ENCODE measurements around the gene PREX1.

PREX1 gene

DNA sequence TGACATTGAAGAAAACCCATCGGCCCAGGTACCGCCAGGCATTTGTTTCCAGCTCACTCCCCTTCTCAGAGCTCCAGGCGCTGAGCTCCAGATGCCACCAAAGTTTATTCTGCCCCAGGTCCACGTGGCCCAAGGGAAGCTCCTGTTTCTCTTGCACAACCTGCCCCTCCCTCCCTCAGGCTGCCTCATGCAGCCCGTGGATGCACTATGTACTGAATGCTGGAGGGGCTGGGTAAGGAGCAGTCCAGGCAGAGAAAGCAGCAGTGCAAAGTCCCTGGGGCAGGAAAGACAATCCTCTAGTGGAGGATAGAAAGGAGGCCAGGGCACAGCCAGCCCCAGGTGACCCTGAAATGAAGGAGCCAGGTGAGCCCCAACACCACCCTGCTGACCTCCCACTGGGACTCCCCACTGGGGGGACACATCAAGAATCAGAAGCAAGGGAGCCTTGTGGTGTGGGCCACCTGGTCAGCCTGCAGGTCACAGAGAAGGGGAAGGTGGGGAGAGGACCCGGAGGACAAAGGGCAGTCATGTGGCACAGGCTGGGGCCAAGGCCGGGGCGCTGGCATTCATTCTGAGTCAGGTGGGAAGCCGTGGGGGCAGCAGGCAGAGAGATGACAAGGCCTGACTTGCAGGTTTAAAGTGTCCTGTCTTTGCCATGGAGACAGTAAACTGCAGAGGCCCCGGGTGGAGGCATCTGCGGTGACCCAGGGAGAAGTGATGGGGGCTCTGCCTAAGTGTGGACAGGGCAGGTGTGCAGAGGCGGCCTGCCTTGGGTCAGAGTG lies 230.1 kb downstream of the PREX1 start:
- no peak for DNase-seq

- no peak for DNase-seq
Measured at GRCh38 chr20:48596334-48596898, 231.4 kb downstream of the PREX1 start.

DNA sequence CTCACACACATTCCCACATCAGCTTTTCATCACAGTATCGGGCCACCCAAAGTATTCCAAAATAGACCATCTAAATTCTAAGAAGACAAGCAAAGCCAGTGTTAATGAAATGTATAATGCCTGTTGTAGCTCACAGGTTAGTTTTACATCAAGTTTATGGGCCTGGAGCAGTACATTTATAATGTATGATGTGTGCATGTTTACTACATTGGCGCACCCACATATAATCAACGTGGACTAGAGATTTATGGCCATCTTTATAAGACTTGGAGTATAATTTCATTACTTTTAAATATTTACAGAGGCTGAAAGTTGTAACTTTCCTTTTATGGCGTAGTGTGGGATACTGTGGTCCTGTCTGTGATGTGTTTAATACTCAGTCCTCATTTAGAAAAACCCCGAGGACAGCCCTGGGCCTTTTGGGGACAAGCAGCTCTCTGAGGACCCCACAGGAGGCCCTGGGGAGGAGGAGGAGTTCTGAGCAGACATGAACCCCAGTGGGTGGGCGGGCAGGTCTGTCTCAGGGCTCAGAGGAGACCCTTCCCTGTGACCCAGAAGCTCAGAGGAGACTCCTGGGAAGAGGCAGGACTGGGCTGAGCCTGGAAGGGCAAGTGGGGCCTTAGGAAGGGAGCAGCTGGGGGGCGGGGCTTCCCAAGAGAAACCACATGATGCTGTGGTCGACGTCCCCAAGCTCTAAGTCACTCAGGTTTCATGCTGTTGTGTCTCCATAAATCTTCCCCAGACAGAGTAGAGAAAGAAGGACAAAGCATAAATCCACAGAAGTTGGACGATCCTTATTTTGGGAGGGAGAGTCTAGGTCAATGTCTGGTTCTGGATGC lies 232.1 kb downstream of the PREX1 start:
- DNase-seq = no peak

GRCh38 chr20:48594533-48594932 lies 233.3 kb downstream of the PREX1 start:
- no peak for DNase-seq

- DNase-seq = no peak
Measured at GRCh38 chr20:48592107-48592940, 235.5 kb downstream of the PREX1 start.

- no peak for DNase-seq
Measured at GRCh38 chr20:48586730-48587129, 241.1 kb downstream of the PREX1 start.

GRCh38 chr20:48585061-48585870 lies 242.5 kb downstream of the PREX1 start:
- no peak for DNase-seq

DNA sequence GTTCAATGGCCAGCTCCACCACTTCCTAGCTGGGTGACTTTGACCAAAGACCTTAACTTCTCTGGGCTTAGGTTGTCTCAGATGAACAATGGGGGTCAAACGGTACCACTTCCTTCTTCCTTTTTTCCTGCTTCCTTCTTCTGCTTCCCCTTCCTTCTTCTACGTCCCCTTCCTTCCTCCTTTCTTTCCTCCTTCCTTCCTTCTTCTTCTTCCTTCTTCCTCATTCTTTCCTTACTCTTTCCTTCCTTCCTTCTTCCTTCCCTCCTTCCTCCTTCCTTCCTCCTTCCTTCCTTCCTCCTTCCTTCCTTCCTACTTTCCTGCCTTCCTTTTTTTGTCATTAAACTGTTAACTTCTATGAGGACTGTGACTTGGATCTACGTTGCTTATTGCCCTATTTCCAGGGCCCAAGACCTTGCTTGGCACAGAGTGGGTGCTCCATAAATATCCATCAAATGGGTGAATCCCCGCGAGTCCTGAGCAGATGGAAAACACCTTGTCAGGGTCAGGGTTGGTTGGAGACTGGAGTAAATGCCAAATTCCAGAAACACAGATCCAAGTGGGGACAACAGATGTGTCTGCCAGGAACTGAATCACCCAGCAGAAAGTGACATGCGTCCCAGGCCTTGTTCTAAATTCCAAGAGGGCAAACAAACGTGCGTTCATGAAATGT lies 243.3 kb downstream of the PREX1 start:
- no peak for DNase-seq

DNA sequence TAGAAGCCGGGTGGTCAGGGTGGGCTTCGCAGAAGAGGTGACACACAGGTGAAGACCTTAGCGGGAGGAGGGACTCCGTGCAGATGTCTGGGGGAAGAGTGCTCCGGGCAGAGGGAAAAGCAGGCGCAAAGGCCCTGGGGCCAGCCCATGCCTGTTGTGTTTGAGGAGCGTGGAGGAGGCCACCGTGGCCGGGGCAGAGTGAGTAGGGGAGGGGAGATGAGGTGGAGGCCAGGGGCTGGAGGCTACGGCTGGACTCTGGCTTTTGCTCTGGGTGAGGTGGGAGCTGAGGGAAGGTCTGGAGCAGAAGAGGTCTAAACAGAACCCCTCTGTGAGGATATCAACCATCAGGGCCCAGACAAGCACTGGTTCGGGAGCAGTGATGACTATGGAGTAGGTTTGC lies 244.0 kb downstream of the PREX1 start:
- DNase-seq = no peak

GRCh38 chr20:48583171-48583570 lies 244.6 kb downstream of the PREX1 start:
- DNase-seq = no peak

- DNase-seq = no peak
Measured at GRCh38 chr20:48582673-48582985, 245.2 kb downstream of the PREX1 start.

GRCh38 chr20:48581167-48581566 lies 246.6 kb downstream of the PREX1 start:
- no peak for DNase-seq

GRCh38 chr20:48578397-48579098 lies 249.3 kb downstream of the PREX1 start:
- DNase-seq = no peak

DNA sequence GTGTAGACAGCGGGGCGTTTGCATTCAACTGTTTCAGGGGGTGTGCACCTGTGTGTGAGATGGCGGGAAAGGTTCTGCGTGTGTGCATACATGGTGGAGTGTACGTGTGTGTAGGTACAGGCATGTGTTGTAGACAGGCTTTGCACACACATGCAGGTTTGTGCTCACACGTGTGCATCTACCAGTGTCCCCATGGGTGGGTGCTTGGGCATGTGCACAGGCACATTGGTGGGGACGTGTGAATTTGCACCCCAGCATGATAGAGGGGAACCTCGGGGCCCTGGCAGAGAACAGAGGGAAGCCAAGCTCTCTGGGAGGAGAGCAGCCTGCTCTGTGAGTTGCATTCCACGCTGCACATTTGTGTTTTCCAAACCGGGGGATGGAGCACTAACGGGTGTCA lies 250.2 kb downstream of the PREX1 start:
- no peak for DNase-seq

DNA sequence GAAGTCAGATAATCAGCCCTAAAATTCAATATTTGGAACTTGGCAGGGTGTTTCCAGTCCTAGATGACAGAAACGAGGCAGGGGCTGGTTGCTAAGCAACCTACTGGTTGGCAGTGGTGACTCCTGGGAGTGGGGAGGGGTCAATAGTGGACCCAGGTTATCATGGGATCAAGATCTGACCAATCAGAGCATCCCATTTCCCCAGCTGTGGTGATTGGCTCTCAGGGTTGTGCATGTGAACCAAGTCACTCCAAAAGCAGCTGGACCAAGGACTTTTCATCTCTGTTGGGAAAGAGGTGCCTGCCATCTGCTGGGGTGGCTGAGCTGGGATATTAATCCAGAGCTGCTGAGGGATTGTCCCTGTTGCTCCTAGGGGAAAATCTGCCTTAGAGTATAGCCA lies 253.4 kb downstream of the PREX1 start:
- no peak for DNase-seq

Measured in AML-193 (cell line).